NOMO-1 treated with dmso at 0.1 percent for 144 hours (cell line): Measurements from ENCODE around the gene MRPS25.
A peak's percentile ranks its signal among the peaks of the same experiment; 100 is the strongest.

ENCODE experiments used
- DNase-seq: peaks from one replicate; lab custom pipeline; 2025; ENCODE audit not compliant: unreplicated experiment; lab: John Stamatoyannopoulos, UW

Gene MRPS25

DNA sequence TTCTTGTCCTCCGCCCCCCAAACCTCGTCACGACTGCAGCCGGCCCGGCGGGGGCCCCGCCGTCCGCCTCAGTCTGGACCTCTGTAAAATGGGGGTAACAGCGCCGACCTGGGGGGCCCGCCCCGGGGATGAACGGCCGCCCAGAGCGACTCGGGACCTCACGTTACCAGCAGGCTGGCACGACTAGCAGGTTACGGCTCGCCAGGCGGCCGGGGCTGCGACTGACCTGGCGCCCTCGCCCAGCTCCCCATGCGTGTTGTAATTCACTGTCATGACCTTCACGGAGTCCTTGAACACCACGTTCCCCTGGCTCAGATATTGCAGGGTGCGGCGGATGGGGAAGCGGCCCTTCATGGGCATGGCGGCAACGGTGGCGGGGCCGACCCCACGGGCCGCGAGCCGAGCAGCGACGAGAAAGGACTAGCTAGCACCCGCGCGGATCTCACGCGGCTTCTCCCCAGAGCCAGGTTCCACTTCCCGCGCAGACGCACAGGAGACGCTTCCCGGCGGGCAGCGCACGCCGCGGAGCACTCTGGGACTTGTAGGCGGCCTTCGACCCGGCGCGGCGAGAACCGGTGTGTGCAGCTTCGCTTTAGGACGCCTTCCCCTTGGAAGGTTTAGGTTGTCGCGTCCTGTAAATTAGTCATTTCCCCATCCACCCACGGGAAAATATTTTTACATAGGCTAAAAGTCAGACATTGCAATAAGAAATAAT, at the start of gene MRPS25:
Gene MRPS25 (minus strand): TSS at position 481 of the 715 bp plus-strand sequence. CDS start 121 bp downstream, at position 360.
- peak; percentile 81 for DNase-seq

DNA sequence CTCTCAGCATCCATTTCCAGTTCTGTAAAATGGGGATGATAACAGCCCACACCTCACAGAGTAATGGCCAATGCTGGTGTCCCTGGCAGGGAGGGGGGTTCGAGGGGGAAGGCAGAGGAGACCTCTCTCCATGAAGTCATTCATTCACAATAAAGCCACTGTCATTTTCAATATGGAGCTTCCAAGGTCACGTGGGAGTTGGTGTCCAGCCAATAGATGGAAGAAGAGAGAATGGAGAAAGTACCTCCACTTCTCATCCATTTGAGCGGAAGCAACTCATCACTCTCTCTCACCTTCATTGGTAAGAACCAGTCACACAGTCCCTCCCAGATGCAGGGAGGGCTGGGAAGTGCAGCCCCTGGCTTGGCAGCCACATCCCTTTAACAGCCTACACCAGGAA, 48.8 kb upstream of the MRPS25 start:
- no peak for DNase-seq

GRCh38 chr3:15113471-15113870, 48.4 kb upstream of the MRPS25 start:
- DNase-seq, result no peak

DNA sequence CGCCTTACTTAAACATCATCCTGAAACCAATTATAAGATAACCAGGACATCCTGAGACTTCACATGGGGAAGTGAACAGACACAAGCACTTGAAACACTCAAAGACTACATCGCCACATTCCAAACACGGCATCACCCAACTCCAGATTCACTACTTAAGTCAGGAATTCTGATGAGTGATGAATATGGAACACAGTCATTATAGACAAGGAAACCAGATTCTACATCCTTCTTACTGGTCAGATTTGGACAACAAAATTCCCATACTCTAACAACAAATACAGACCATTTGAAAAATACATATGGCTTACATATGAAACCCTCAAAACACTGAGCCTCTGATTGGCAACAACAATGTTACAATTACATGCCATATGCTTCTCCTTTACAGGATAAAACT, 46.9 kb upstream of the MRPS25 start:
- no peak for DNase-seq

DNA sequence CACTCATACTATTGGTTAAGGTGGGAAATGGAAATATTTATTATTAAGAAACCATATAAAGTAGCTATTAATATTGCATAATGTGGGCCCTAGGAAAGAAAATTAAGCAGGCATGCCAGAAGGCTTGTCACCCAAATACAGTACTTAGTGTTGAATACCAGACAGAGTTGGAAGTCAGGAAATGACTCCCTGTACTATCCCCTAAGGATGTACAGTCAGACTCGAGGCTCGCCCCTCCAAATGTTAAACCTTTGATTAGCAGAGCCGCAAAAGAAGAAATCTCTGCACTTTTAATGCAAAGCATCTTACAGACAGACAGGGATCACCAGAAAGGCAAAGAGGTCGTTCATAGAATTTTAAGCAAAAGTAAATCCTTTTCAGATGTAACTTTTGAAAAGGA, 45.1 kb upstream of the MRPS25 start:
- DNase-seq, result no peak

- DNase-seq, result no peak
These were observed 43.8 kb upstream of the MRPS25 start for GRCh38 chr3:15108869-15109268.

- peak; percentile 9 for DNase-seq
These were observed 43.0 kb upstream of the MRPS25 start for GRCh38 chr3:15108082-15108545.

DNA sequence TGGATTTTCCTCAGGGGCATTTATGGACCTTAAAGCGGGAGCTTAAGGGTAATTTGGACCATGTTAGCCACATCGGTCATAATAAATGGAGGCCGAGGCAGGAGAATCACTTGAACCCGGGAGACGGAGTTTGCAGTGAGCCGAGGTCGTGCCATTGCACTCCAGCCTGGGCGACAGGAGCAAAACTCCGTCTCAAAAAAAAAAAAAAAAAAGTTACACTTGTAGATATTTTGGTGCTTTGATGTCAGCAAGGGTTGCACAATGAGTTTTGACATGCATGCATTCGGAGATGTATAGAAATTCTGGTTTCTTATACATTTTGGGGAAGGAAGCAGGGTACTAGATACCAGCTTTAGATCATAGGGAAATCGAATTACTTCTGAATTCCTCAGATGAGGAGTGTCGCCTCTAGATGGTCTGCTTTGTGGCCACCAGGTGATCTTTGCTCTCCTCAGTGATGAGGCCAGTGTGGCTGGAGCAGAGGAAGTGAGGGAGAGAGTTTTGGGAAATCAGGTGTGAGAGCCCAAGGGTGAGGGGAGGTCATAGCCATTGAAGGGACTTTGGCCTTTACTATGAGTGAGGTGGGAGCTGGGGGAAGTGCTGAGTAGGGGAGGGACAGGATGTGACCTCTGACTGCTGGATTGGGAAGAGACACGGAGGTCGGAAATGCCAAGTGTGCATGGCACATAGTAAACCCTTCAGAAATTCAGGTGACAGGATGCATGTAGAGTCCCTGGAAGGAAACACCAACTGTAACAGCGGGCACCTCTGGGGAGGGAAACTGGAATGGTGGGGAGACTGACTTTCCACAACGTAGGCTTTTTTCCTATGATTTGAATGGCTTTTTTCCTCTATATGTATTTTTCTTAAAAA, 42.2 kb upstream of the MRPS25 start:
- DNase-seq, result no peak

DNA sequence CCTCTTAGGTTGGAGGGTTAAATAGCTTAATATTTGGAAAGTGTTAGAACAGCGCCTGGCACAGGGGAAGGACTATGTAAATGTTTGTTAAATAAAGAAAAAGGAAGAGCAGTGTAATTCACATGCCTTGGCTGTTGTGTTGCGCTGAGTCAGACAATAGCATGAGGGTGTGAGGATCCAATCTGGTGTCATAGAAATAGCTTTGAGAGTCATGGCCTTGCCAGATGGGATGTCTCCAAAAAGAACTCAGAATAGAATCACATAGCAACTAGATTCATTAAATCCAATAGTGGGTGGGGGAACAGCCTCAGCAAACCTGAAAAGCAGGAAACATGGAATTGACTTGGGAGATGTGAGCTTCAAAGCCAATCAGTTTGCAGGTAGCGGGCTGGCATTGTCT, 37.7 kb upstream of the MRPS25 start:
- no peak for DNase-seq

- no peak for DNase-seq
These were observed 37.1 kb upstream of the MRPS25 start for GRCh38 chr3:15102256-15102655.

- DNase-seq, result no peak
These were observed 34.4 kb upstream of the MRPS25 start for GRCh38 chr3:15099364-15100098.

GRCh38 chr3:15098503-15099363, 33.6 kb upstream of the MRPS25 start, which contains the start of gene RBSN:
Gene RBSN, minus strand, starts transcription at chr3:15099148. Its CDS starts 3,028 bp downstream, at chr3:15096120.
- peak; percentile 94 for DNase-seq

- DNase-seq, result peak; percentile 29
These were observed 32.8 kb upstream of the MRPS25 start for GRCh38 chr3:15097891-15098290.

GRCh38 chr3:15096046-15096445, 30.9 kb upstream of the MRPS25 start:
- no peak for DNase-seq

GRCh38 chr3:15094187-15094875, 29.2 kb upstream of the MRPS25 start:
- no peak for DNase-seq

- no peak for DNase-seq
These were observed 27.6 kb upstream of the MRPS25 start for GRCh38 chr3:15092686-15093085.

- DNase-seq, result no peak
These were observed 26.5 kb upstream of the MRPS25 start for GRCh38 chr3:15091575-15091974.

DNA sequence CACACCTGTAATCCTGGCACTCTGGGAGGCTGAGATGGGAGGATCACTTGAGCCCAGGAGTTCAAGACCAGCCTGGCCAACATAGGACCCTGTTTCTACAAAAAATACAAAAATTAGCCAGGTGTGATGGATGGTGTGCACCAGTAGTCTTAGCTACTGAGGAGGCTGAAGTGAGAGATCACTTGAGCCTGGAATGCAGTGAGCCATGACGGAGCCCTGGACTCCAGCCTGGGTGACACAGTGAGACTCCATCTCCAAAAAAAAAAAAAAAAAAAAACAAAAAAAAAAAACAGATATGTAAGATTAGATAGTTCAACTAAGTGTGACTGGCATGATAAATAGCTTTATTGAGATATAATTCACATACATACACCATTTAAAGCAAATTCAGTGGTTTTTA, 24.1 kb upstream of the MRPS25 start:
- DNase-seq, result no peak

DNA sequence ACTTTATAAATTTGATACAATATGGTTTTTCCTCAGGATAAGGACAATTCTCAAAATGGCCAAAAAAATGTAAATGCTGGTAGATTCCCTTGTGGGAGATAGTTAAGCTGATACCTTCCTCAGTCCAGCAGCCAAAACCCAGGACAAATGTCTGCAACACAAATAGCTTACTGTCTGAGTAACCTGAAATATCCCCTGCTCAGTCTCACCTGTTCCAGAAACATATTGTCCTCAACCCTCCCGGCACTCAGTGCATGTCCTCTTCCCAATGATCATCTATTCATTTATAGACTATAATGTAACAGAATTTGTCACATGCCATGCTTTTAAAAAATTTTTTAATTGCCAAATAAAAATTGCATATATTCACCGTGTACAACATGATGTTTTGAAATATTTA, 21.6 kb upstream of the MRPS25 start:
- DNase-seq, result no peak

DNA sequence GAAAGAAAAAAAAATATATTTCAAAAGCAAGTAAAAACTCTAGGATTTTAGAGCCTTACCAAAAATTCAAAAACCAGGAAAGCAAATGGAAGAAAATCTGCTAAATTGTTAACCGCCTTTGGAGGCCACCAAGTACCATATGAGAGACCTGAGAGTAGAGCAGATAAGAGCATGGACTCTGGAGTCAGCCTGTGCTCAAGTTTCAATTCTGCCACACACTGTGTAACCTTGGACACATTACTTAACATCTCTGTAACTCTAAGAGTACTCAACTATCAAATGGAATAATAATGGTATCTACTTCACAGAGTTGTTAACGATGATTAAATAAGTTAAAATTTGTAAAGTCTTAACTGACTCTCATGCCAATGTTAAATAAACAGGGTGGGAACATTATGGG, 21.1 kb upstream of the MRPS25 start:
- no peak for DNase-seq
